Measurements from ENCODE around the gene OR2A25. TPM values are rescaled to one million over a fixed set of nuclear protein-coding genes. Genes with fewer than 3 reads are reported as not detected.

The OR2A25 gene
- total RNA-seq, 1 experiment from 2014 or later: 0.13 TPM

- H3K4me3 Mint-ChIP-seq: no peak overlapping the region
- Histone ChIP-seq H4K8ac (replicated peaks; ENCODE audit: insufficient read length, low read depth, low read length) (no peak overlapping the region), H3K4ac (ENCODE audit: low read depth, low read length) (no peak overlapping the region), H3K27ac (ENCODE audit: insufficient read length, low read depth, low read length) (no peak overlapping the region), H2AFZ (ENCODE audit: low read length) (no peak overlapping the region), H2BK15ac (ENCODE audit: low read depth, low read length) (no peak overlapping the region), H3T11ph (ENCODE audit: low read length) (no peak overlapping the region), H3K23ac (ENCODE audit: insufficient read length, low read depth, low read length) (no peak overlapping the region), H3K9ac (ENCODE audit: extremely low read depth, insufficient read length, low read length) (no peak overlapping the region), H4K20me1 (ENCODE audit: control insufficient read depth, insufficient read depth, insufficient read length) (no peaks in the 10 kb centered on the region), H3K14ac (ENCODE audit: insufficient read depth, low read length) (no peak overlapping the region), H4K91ac (ENCODE audit: insufficient read length, low read depth, low read length) (no peak overlapping the region), H4K5ac (ENCODE audit: insufficient read length, low read depth, low read length) (no peak overlapping the region), H2BK20ac (ENCODE audit: low read depth, low read length, poor library complexity, severe bottlenecking) (no peak overlapping the region), H3K79me1 (ENCODE audit: insufficient read depth, low read depth, low read length, poor library complexity, severe bottlenecking) (no peaks in the 10 kb centered on the region), H3K4me1 (ENCODE audit: insufficient read depth, low read length) (no peaks in the 10 kb centered on the region; the same call in 1 of the 2 replicates), H3K56ac (ENCODE audit: insufficient read length, low read depth, low read length) (no peak overlapping the region), H3K79me2 (ENCODE audit: insufficient read depth, low read length) (no peaks in the 10 kb centered on the region), H2BK5ac (ENCODE audit: insufficient read length, low read length) (no peak overlapping the region), H3K27me3 (ENCODE audit: insufficient read depth, low read length) (no peaks in the 10 kb centered on the region), H3K9me3 (ENCODE audit: control insufficient read depth, low read depth, low read length) (no peaks in the 10 kb centered on the region), H2BK12ac (ENCODE audit: insufficient read length, low read depth, low read length) (no peak overlapping the region), H2BK120ac (ENCODE audit: low read depth, low read length, poor library complexity, severe bottlenecking) (no peak overlapping the region), H3K18ac (ENCODE audit: insufficient read length, low read depth, low read length) (no peak overlapping the region), H2AK5ac (ENCODE audit: insufficient read length, low read length) (no peak overlapping the region), H3K4me2 (ENCODE audit: insufficient read depth, insufficient read length, low read length) (no peak overlapping the region), H3K23me2 (ENCODE audit: insufficient read length, low read depth, low read length, poor library complexity, severe bottlenecking) (no peaks in the 10 kb centered on the region)
- no peak overlapping the region for H3K27ac Mint-ChIP-seq
- DNase-seq: no peak
- H3K9me3 Mint-ChIP-seq: no peaks in the 10 kb centered on the region; a peak in 1 of 5 replicates
- TF ChIP-seq CTCF (conservative IDR thresholded peaks at IDR 0.05): no peak
- H3K4me1 Mint-ChIP-seq: peaks cover 4 to 5% of the 10 kb centered on the region in 2 experiments; a peak in 2 of 4 replicates
- H3K36me3 Mint-ChIP-seq (ENCODE audit: insufficient read depth in 1 of 3, low read depth in 3 of 3): no peaks in the 10 kb centered on the region
- H3K27me3 Mint-ChIP-seq (ENCODE audit: low read depth): no peaks in the 10 kb centered on the region
Measured at GRCh38 chr7:144098776-144099175, 29.2 kb downstream of the OR2A25 start.
